Keratinocyte (primary cell): Measurements from ENCODE around the gene IPPK. TPM values are rescaled to one million over a fixed set of nuclear protein-coding genes. Genes with fewer than 3 reads are reported as not detected.

Experiments
- DNase-seq: peaks from one replicate; pipeline ENCODE4 v3.0.0-alpha.2; 2011; ENCODE audit warnings: low read depth, missing footprints, low spot score
- FAIRE-seq: peaks from 2 replicates; lab custom pipeline; 2011; peaks lifted over from hg19 to GRCh38; lab: Jason Lieb, UNC
- H2AFZ ChIP-seq: 2 replicates; pipeline ENCODE4 v1.6.0; 2012; ENCODE audit warnings: low read length, control low read depth, inconsistent platforms; ENCODE audit not compliant: control insufficient read depth
- H3K27ac ChIP-seq: 2 replicates; pipeline ENCODE4 v1.5.1; 2011; ENCODE audit warnings: low read length; ENCODE audit not compliant: control insufficient read depth, insufficient read depth
- H3K27me3 ChIP-seq: 3 replicates; pipeline ENCODE4 v1.6.0; 2011; ENCODE audit warnings: low read length; ENCODE audit not compliant: control insufficient read depth, insufficient read depth; ENCODE audit errors: extremely low read depth
- H3K36me3 ChIP-seq, 2 experiments: 2 replicates in 1 of 2; 3 replicates in 1 of 2; pipeline ENCODE4 v1.5.1; 2011; ENCODE audit warnings: low read length in 2 of 2, mild to moderate bottlenecking in 1 of 2; ENCODE audit not compliant: control insufficient read depth in 2 of 2, insufficient read depth in 2 of 2; ENCODE audit errors: extremely low read depth in 1 of 2
- H3K4me1 ChIP-seq: 3 replicates; pipeline ENCODE4 v1.5.1; 2011; ENCODE audit warnings: low read length; ENCODE audit not compliant: control insufficient read depth, insufficient read depth; ENCODE audit errors: extremely low read depth
- H3K4me2 ChIP-seq: 3 replicates; pipeline ENCODE4 v1.6.0; 2011; ENCODE audit warnings: low read depth, low read length; ENCODE audit not compliant: control insufficient read depth, insufficient read depth; ENCODE audit errors: extremely low read depth
- H3K4me3 ChIP-seq, 3 experiments: fragments of 200-600 bp in 1 of 3; sonication (generic) in 1 of 3; 2 replicates in 2 of 3; 3 replicates in 1 of 3; pipeline ENCODE4 v1.5.1; 2011 to 2016; ENCODE audit warnings: low read length in 3 of 3, mild to moderate bottlenecking in 3 of 3, control low read depth in 2 of 3, inconsistent platforms in 1 of 3, low read depth in 1 of 3, mixed read lengths in 1 of 3, mixed run types in 1 of 3, moderate library complexity in 1 of 3; ENCODE audit not compliant: control insufficient read depth in 2 of 3, insufficient read depth in 2 of 3; ENCODE audit errors: extremely low read depth in 1 of 3
- H3K79me2 ChIP-seq: 2 replicates; pipeline ENCODE4 v1.6.0; 2012; ENCODE audit warnings: low read length; ENCODE audit not compliant: control insufficient read depth, insufficient read depth
- H3K9ac ChIP-seq: 3 replicates; pipeline ENCODE4 v1.6.0; 2011; ENCODE audit warnings: low read length; ENCODE audit not compliant: control insufficient read depth, insufficient read depth; ENCODE audit errors: extremely low read depth
- H3K9me1 ChIP-seq: 3 replicates; pipeline ENCODE4 v1.6.0; 2011; ENCODE audit warnings: low read length; ENCODE audit not compliant: control insufficient read depth, insufficient read depth; ENCODE audit errors: extremely low read depth
- H3K9me3 ChIP-seq: 2 replicates; pipeline ENCODE4 v1.5.1; 2012; ENCODE audit warnings: low read depth, low read length; ENCODE audit not compliant: control insufficient read depth
- H4K20me1 ChIP-seq: 3 replicates; pipeline ENCODE4 v1.6.0; 2011; ENCODE audit warnings: low read length; ENCODE audit not compliant: control insufficient read depth, insufficient read depth; ENCODE audit errors: extremely low read depth
- EZH2 ChIP-seq: IDR thresholded peaks from one replicate; pipeline ENCODE4 v1.6.1; 2012; ENCODE audit warnings: inconsistent platforms, mild to moderate bottlenecking, low read length, moderate library complexity
- dilution Hi-C: fragments of 300-500 bp; cut with MboI; formaldehyde crosslinking; loops from one replicate; pipeline ENCODE4 v1.7.0; 2020; ENCODE audit warnings: low sequenced_read_pairs; ENCODE audit not compliant: extremely low pct_ligation_motif_present
- polyA plus RNA-seq, 5 experiments: library from polyadenylated mRNA; depleted of rRNA in 3 of 5; stranded (reverse) in 3 of 5; stranded (forward) in 1 of 5; unstranded in 1 of 5; fragments of >200 nt; gene quantifications; 1 replicate in 1 of 5; 2 replicates in 3 of 5; 3 replicates in 1 of 5; pipeline versions ENCODE4 v1.2.1 to v1.2.3, GENCODE V29; 2011 to 2012; ENCODE audit warnings: missing spikeins in 2 of 5, low read depth in 1 of 5, low replicate concordance in 1 of 5
- TF ChIP-seq, protein P1 (sequence below), 3 experiments: IDR thresholded peaks in 1 of 3; conservative IDR thresholded peaks in 1 of 3; optimal IDR thresholded peaks in 1 of 3; 2 replicates in 2 of 3; 3 replicates in 1 of 3; pipeline versions ENCODE3 to v1.5.1; 2011; ENCODE audit warnings: low read length in 3 of 3, mild to moderate bottlenecking in 3 of 3, moderate library complexity in 2 of 3, control low read depth in 1 of 3, inconsistent platforms in 1 of 3; ENCODE audit not compliant: insufficient read depth in 2 of 3; ENCODE audit errors: extremely low read depth in 1 of 3

The IPPK gene
- polyA plus RNA-seq, 1 donor (not counting 4 experiments of a cell fraction or from before 2014, with no cell fraction given) = 32.4 TPM

DNA sequence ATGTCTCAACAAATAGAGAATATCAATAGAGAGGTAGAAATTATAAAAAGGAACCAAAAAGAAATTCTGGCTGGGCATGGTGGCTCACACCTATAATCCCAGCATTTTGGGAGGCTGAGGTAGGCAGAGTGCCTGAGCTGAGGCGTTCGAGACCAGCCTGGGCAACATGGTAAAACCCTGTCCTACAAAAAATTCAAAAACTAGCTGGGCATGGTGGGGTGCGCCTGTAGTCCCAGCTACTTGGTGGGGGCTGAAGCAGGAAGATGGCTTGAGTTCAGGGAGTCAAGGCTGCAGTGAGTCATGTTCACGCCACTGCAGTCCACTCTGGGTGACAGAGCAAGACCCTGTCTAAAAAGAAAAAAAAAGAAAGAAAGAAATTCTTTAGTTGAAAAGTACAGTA is 24.9 kb downstream of the IPPK start:
- H2AFZ ChIP-seq = no peak overlapping the region
- peaks cover 19% of the 10 kb centered on the region for H3K4me1 ChIP-seq
- TF ChIP-seq, protein P1, sequence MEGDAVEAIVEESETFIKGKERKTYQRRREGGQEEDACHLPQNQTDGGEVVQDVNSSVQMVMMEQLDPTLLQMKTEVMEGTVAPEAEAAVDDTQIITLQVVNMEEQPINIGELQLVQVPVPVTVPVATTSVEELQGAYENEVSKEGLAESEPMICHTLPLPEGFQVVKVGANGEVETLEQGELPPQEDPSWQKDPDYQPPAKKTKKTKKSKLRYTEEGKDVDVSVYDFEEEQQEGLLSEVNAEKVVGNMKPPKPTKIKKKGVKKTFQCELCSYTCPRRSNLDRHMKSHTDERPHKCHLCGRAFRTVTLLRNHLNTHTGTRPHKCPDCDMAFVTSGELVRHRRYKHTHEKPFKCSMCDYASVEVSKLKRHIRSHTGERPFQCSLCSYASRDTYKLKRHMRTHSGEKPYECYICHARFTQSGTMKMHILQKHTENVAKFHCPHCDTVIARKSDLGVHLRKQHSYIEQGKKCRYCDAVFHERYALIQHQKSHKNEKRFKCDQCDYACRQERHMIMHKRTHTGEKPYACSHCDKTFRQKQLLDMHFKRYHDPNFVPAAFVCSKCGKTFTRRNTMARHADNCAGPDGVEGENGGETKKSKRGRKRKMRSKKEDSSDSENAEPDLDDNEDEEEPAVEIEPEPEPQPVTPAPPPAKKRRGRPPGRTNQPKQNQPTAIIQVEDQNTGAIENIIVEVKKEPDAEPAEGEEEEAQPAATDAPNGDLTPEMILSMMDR (optimal IDR thresholded peaks at IDR 0.05 in 1 of 3, IDR thresholded peaks at IDR 0.05 in 1 of 3, conservative IDR thresholded peaks at IDR 0.05 in 1 of 3; ENCODE audit: extremely low read depth in 1 of 3, insufficient read depth in 2 of 3, low read length in 3 of 3) = no peak
- no peak for TF ChIP-seq EZH2
- dilution Hi-C loops = no loop called here
- DNase-seq (no peak), FAIRE-seq (no peak)
- no peak overlapping the region for H3K9ac ChIP-seq
- H3K9me1 ChIP-seq = no peaks in the 10 kb centered on the region
- peaks cover 2% of the 10 kb centered on the region for H4K20me1 ChIP-seq
- no peaks in the 10 kb centered on the region for H3K27me3 ChIP-seq
- H3K36me3 ChIP-seq = peaks cover 38 to 43% of the 10 kb centered on the region in 2 experiments
- no peak overlapping the region for H3K4me2 ChIP-seq
- no peaks in the 10 kb centered on the region for H3K9me3 ChIP-seq
- H3K79me2 ChIP-seq = peaks cover 15% of the 10 kb centered on the region
- H3K4me3 ChIP-seq = no peak overlapping the region
- no peak overlapping the region for H3K27ac ChIP-seq

DNA sequence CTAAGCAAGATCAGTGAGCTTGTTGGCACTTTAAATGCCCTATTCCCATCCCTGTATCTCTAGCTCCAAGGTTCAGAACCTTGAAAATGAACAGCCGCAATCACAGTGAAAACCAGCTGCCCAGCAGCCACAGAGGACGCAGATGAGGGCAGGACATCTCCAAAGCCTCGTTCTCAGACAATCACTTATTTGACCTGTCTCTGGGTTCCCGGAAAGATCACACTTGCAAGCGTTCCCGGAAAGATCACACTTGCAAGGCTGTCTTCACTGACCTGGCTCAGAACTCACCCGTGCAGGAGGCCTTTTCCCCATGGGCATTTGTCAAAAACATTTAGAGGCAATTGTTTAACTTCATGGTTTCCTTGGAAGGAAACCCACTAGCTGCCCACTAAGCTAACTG is 25.7 kb downstream of the IPPK start:
- Histone ChIP-seq H3K79me2 (peaks cover 17% of the 10 kb centered on the region), H3K27me3 (no peaks in the 10 kb centered on the region), H3K36me3 (peaks cover 38 to 47% of the 10 kb centered on the region in 2 experiments), H2AFZ (no peak overlapping the region), H3K9ac (no peak overlapping the region), H3K27ac (no peak overlapping the region), H3K9me1 (no peaks in the 10 kb centered on the region), H4K20me1 (peaks cover 2% of the 10 kb centered on the region), H3K4me1 (peaks cover 19% of the 10 kb centered on the region), H3K9me3 (no peaks in the 10 kb centered on the region), H3K4me3 (no peak overlapping the region), H3K4me2 (no peak overlapping the region)
- FAIRE-seq = no peak
- TF ChIP-seq, protein P1 (optimal IDR thresholded peaks at IDR 0.05 in 1 of 3, IDR thresholded peaks at IDR 0.05 in 1 of 3, conservative IDR thresholded peaks at IDR 0.05 in 1 of 3; ENCODE audit: extremely low read depth in 1 of 3, insufficient read depth in 2 of 3, low read length in 3 of 3) = no peak
- TF ChIP-seq EZH2 = no peak
- dilution Hi-C loops = no loop called here
- DNase-seq = no peak
